HK-2 (cell line): ENCODE data around the gene RXRA.
"Not testable (repeated sequence)": the region's sequence is repeated elsewhere in the genome, so short reads cannot be mapped to it uniquely, and the experiment has no call there.

Experiments
- DNase-seq: peaks from one replicate; pipeline ENCODE4 v3.0.0-alpha.2; 2018; ENCODE audit not compliant: unreplicated experiment

The RXRA gene

GRCh38 chr9:134307674-134308638, 18.3 kb upstream of the RXRA start:
- no peak for DNase-seq

GRCh38 chr9:134308639-134309220, 17.5 kb upstream of the RXRA start:
- DNase-seq = not testable (repeated sequence)

- DNase-seq = no peak
Measured at GRCh38 chr9:134313470-134313869, 12.8 kb upstream of the RXRA start.

GRCh38 chr9:134314039-134314949, 12.0 kb upstream of the RXRA start:
- no peak for DNase-seq

- DNase-seq = no peak
Measured at GRCh38 chr9:134314950-134315715, 11.1 kb upstream of the RXRA start.

DNA sequence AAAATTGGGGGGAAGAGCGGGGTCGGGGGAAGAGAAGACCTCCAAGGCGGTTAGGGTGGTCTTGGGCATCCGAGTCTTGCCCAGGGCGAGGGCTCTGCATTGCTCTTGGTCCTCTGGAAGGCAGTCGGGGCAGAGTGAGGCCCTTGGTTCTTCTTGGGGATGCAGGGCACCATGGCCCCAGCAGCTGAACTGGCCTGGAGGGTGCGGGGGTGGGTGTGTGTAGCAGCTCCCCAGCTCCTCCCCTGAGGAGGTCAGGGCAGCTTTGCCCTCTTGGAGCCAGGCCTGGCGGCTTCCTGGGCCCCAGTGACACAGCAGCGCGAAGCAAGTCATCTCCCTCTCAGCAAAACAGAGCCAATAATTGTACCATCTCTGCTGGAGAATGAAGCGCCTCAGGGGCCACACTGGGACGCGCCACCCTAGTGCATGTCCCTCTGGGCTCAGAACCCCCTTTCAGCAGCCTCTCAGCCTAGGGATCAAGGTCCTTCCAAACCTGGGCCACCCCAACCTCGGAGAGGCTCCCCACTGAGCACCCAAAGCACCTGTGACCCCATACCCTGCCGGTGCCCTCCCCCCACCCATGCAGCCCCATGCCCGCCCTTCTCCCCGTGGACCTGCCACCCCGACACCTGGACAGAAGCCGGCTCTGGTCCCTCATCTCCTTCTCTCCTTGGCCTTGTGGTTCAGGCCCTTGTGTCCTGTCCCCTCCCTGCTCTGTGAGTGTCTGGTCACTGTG, 10.4 kb upstream of the RXRA start:
- DNase-seq = no peak

GRCh38 chr9:134316449-134317160, 9.7 kb upstream of the RXRA start:
- DNase-seq = no peak

DNA sequence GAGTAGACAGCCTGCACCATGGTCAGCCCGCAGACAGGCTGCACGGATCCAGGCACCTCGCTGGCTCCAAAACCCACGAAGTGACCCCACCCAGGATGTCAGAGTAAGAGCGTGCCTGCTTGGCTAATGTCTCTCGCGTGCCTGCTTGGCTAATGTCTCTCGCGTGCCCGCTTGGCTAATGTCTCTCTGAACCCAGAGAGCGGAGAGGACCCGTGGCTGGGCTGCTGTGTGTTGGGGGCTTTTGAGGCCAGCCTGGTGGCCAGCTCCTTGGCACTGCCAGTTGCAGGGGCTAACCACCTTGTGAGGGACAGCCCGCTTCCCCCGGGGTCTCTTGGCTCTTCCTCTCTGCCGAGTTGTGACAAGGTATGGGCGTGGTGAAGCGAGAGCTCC, 8.9 kb upstream of the RXRA start:
- no peak for DNase-seq

- DNase-seq = no peak
Measured at GRCh38 chr9:134317790-134318414, 8.4 kb upstream of the RXRA start.

DNA sequence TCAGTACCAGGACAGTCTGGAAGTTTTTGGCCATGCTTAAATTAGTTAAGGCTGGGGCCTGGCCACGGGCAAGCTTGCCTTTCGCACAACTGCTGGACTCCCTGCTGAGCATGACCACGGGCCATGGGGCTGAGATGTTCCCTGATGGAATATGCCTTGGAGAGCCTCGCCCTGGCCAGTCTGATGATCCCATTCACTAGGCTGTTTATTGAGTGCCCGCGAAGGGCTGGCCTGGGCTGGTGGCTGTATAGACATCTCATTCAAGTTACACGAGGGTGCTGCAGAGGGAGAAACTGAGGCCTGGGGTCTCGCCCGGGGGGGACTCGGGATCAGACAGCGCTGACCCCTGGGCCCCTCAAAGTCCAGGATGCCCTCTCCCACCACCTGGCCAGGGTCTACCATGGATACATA, 7.8 kb upstream of the RXRA start:
- DNase-seq = no peak

GRCh38 chr9:134318941-134319305, 7.3 kb upstream of the RXRA start:
- no peak for DNase-seq

- DNase-seq = no peak
Measured at GRCh38 chr9:134319306-134320125, 6.7 kb upstream of the RXRA start.

GRCh38 chr9:134320126-134320867, 6.0 kb upstream of the RXRA start:
- DNase-seq = no peak

GRCh38 chr9:134320868-134321471, 5.3 kb upstream of the RXRA start:
- no peak for DNase-seq

GRCh38 chr9:134321531-134321930, 4.7 kb upstream of the RXRA start:
- DNase-seq = no peak

DNA sequence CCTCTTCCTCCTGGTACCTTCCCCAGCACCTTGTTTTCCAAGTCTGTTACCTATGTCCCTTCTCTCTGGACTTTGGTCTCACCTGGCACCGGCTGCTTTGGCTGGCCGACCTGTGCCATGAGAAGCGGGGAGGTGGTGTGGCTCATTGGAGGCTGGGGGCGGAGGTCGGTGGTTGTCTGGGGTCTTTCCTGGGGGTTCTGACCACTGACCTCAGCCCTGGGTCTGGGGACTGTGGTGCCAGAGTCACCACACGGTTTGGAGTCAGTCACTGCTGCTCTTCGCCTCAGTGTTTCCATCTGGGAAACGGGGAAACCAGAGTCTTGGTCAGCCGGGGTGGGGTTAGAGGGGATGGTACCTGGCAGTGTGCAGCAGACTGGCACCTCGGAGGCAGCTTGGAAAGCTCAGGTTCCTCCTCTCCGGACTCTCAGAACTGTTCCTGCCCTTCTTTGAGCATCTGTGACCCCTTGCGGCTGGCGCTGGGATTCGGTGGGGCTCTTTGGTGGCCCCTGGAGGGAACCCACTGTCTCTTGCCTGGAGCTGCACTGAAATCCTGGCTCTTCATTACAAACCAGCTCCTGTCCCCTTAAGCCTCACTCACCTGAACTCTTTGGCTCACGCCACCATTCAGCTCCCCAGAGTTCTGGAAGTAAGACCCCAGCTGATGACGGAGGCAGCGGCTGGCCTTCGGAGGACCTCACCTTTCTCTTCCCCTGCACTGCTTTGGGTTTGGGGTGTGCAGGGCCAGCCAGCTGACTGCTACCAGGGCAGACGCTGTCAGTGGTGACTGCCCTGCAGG, 4.1 kb upstream of the RXRA start:
- no peak for DNase-seq

GRCh38 chr9:134322781-134323241, 3.4 kb upstream of the RXRA start:
- no peak for DNase-seq
